H1 (cell line): ENCODE measurements around the gene TCAP. TPM values are rescaled to one million over a fixed set of nuclear protein-coding genes. Genes with fewer than 3 reads are reported as not detected.

Experiments used
- CTCF ChIA-PET: fragments of 300-600 bp; sonication (Branson Sonifier 250); formaldehyde crosslinking; loops from one replicate; lab custom pipeline; 2021; ENCODE audit not compliant: partially characterized antibody; lab: Charles Lee
- POLR2A ChIA-PET: fragments of 300-600 bp; sonication (Branson Sonifier 250); formaldehyde crosslinking; loops from one replicate; lab custom pipeline; 2021; ENCODE audit warnings: inconsistent platforms; ENCODE audit not compliant: partially characterized antibody; lab: Charles Lee
- DNase-seq, 2 experiments: peaks; one replicate each; pipeline versions ENCODE4 v3.0.0 to v3.0.0-alpha.2; 2010 to 2022; ENCODE audit warnings: low spot score in 2 of 2, low read depth in 1 of 2, mixed read lengths in 1 of 2
- FAIRE-seq: peaks from 2 replicates; lab custom pipeline; 2011; peaks lifted over from hg19 to GRCh38; lab: Jason Lieb, UNC
- H2AFZ ChIP-seq: 2 replicates; pipeline ENCODE4 v1.8.1; 2012; ENCODE audit warnings: low read length, inconsistent platforms
- H2AK5ac ChIP-seq: 2 replicates; pipeline ENCODE4 v1.6.1; 2013; ENCODE audit warnings: low read depth, low read length
- H2BK120ac ChIP-seq: replicated peaks from 2 replicates; pipeline ENCODE3; 2013; ENCODE audit warnings: low read depth, low read length, inconsistent platforms
- H2BK12ac ChIP-seq: 2 replicates; pipeline ENCODE4 v1.6.1; 2013; ENCODE audit warnings: low read depth, low read length
- H2BK15ac ChIP-seq: 2 replicates; pipeline ENCODE4 v1.6.1; 2013; ENCODE audit warnings: low read length
- H2BK20ac ChIP-seq: 2 replicates; pipeline ENCODE4 v1.6.1; 2013; ENCODE audit warnings: low read length
- H2BK5ac ChIP-seq: 2 replicates; pipeline ENCODE4 v1.6.1; 2013; ENCODE audit warnings: low read depth, low read length
- H3K14ac ChIP-seq: 2 replicates; pipeline ENCODE4 v1.6.1; 2013; ENCODE audit warnings: inconsistent platforms; ENCODE audit not compliant: insufficient read length
- H3K18ac ChIP-seq: 2 replicates; pipeline ENCODE4 v1.6.1; 2013; ENCODE audit warnings: low read length; ENCODE audit errors: extremely low read depth
- H3K23ac ChIP-seq: 2 replicates; pipeline ENCODE4 v1.6.1; 2013; ENCODE audit warnings: inconsistent platforms; ENCODE audit not compliant: insufficient read length
- H3K23me2 ChIP-seq: 2 replicates; pipeline ENCODE4 v1.6.1; 2013; ENCODE audit warnings: low read depth, low read length
- H3K27ac ChIP-seq: 2 replicates; pipeline ENCODE4 v1.6.1; 2011; ENCODE audit warnings: low read depth, low read length, inconsistent platforms
- H3K27me3 ChIP-seq, 4 experiments: replicated peaks in 1 of 4; 1 replicate in 1 of 4; 2 replicates in 3 of 4; pipeline versions ENCODE4 v1.6.1 to v1.8.1; 2011 to 2013; ENCODE audit warnings: low read length in 3 of 4, mild to moderate bottlenecking in 3 of 4, inconsistent platforms in 2 of 4, mixed read lengths in 2 of 4, moderate library complexity in 1 of 4; ENCODE audit not compliant: control insufficient read depth in 3 of 4, insufficient read depth in 3 of 4; ENCODE audit errors: extremely low read depth in 1 of 4
- H3K36me3 ChIP-seq, 4 experiments: 2 replicates each; pipeline versions ENCODE4 v1.6.1 to v1.8.1; 2011 to 2013; ENCODE audit warnings: mild to moderate bottlenecking in 4 of 4, low read length in 3 of 4, moderate library complexity in 2 of 4, control low read depth in 1 of 4, inconsistent platforms in 1 of 4; ENCODE audit not compliant: insufficient read depth in 4 of 4, control insufficient read depth in 2 of 4
- H3K4ac ChIP-seq: replicated peaks from 2 replicates; pipeline ENCODE3; 2013; ENCODE audit warnings: low read length, low read depth, mixed read lengths, inconsistent platforms; ENCODE audit not compliant: insufficient read length
- H3K4me1 ChIP-seq, 4 experiments: replicated peaks in 1 of 4; 1 replicate in 1 of 4; 2 replicates in 3 of 4; pipeline versions ENCODE4 v1.6.1 to v1.8.1; 2011 to 2013; ENCODE audit warnings: low read length in 3 of 4, inconsistent platforms in 2 of 4, mixed read lengths in 1 of 4; ENCODE audit not compliant: insufficient read depth in 4 of 4, control insufficient read depth in 3 of 4
- H3K4me2 ChIP-seq, 2 experiments: 2 replicates each; pipeline versions ENCODE4 v1.6.1 to v1.8.1; 2011 to 2013; ENCODE audit warnings: low read depth in 2 of 2, low read length in 2 of 2, control low read depth in 1 of 2, inconsistent platforms in 1 of 2, mild to moderate bottlenecking in 1 of 2; ENCODE audit not compliant: insufficient read depth in 1 of 2
- H3K4me3 ChIP-seq, 4 experiments: fragments of 200-600, 300-600 bp in 1 of 4; sonication (generic), shearing (Covaris generic), sonication (Bioruptor Twin) in 1 of 4; 2 replicates each; pipeline versions ENCODE4 v1.5.1 to v1.8.1; 2011 to 2016; ENCODE audit warnings: low read length in 4 of 4, low read depth in 3 of 4, control low read depth in 2 of 4, inconsistent platforms in 2 of 4, mild to moderate bottlenecking in 2 of 4, mixed read lengths in 1 of 4, moderate library complexity in 1 of 4; ENCODE audit not compliant: insufficient read depth in 2 of 4; ENCODE audit errors: extremely low read depth in 1 of 4
- H3K56ac ChIP-seq: replicated peaks from 2 replicates; pipeline ENCODE3; 2013; ENCODE audit warnings: low read depth, mild to moderate bottlenecking, mixed read lengths, low read length, inconsistent platforms; ENCODE audit not compliant: insufficient read length
- H3K79me1 ChIP-seq: 2 replicates; pipeline ENCODE4 v1.6.1; 2013; ENCODE audit warnings: low read depth, low read length, control low read depth
- H3K79me2 ChIP-seq, 2 experiments: 2 replicates each; pipeline versions ENCODE4 v1.6.1 to v1.8.1; 2012 to 2013; ENCODE audit warnings: low read length in 2 of 2, mild to moderate bottlenecking in 2 of 2, inconsistent platforms in 1 of 2; ENCODE audit not compliant: insufficient read depth in 2 of 2, control insufficient read depth in 1 of 2
- H3K9ac ChIP-seq, 4 experiments: replicated peaks in 1 of 4; 1 replicate in 1 of 4; 2 replicates in 3 of 4; pipeline versions ENCODE4 v1.6.1 to v1.8.1; 2011 to 2013; ENCODE audit warnings: low read depth in 3 of 4, low read length in 3 of 4, control low read depth in 2 of 4, mild to moderate bottlenecking in 2 of 4, moderate library complexity in 2 of 4, inconsistent platforms in 1 of 4; ENCODE audit errors: extremely low read depth in 1 of 4
- H3K9me3 ChIP-seq, 2 experiments: 2 replicates each; pipeline versions ENCODE4 v1.6.1 to v1.8.1; 2012 to 2013; ENCODE audit warnings: mild to moderate bottlenecking in 2 of 2, moderate library complexity in 2 of 2, control low read depth in 1 of 2, inconsistent platforms in 1 of 2, low read depth in 1 of 2, low read length in 1 of 2, mixed read lengths in 1 of 2; ENCODE audit not compliant: insufficient read depth in 2 of 2
- H4K20me1 ChIP-seq, 2 experiments: replicated peaks in 1 of 2; 2 replicates each; pipeline versions ENCODE3 to v1.8.1; 2011 to 2013; ENCODE audit warnings: inconsistent platforms in 2 of 2, low read length in 2 of 2, mild to moderate bottlenecking in 1 of 2; ENCODE audit not compliant: insufficient read depth in 2 of 2, control insufficient read depth in 1 of 2
- H4K5ac ChIP-seq: 2 replicates; pipeline ENCODE4 v1.6.1; 2013; ENCODE audit warnings: low read length, low read depth, mixed read lengths, inconsistent platforms; ENCODE audit not compliant: insufficient read length
- H4K8ac ChIP-seq: 2 replicates; pipeline ENCODE4 v1.8.0; 2013; ENCODE audit warnings: mild to moderate bottlenecking, moderate library complexity, low read length, inconsistent platforms; ENCODE audit not compliant: insufficient read depth; ENCODE audit errors: extremely low read depth
- H4K91ac ChIP-seq: replicated peaks from 2 replicates; pipeline ENCODE3; 2013; ENCODE audit warnings: low read length, mixed read lengths, inconsistent platforms; ENCODE audit not compliant: insufficient read length
- BCL11A ChIP-seq, 2 experiments: IDR thresholded peaks; one replicate each; pipeline ENCODE4 v1.6.1; 2011; ENCODE audit warnings: low read depth in 2 of 2, low read length in 2 of 2, mild to moderate bottlenecking in 2 of 2
- CBX8 ChIP-seq: fragments of 300-800, 300-1000 bp; sonication (generic); IDR thresholded peaks from 2 replicates; pipeline ENCODE4 v1.7.1; 2016; ENCODE audit warnings: low read depth, low read length, borderline replicate concordance
- CTCF ChIP-seq, 3 experiments: IDR thresholded peaks; 1 replicate in 2 of 3; 2 replicates in 1 of 3; pipeline versions ENCODE4 v1.5.1 to v1.6.1; 2011; ENCODE audit warnings: low read length in 3 of 3, mild to moderate bottlenecking in 3 of 3, inconsistent platforms in 2 of 3, low read depth in 1 of 3, moderate library complexity in 1 of 3; ENCODE audit not compliant: insufficient read depth in 1 of 3; ENCODE audit errors: control extremely low read depth in 1 of 3
- EZH2 ChIP-seq: fragments of 200-600 bp; sonication (generic); IDR thresholded peaks from 2 replicates; pipeline ENCODE4 v1.7.1; 2012; ENCODE audit warnings: low read depth, mild to moderate bottlenecking, moderate library complexity, low read length, inconsistent platforms; ENCODE audit not compliant: severe bottlenecking
- KDM4A ChIP-seq: IDR thresholded peaks from one replicate; pipeline ENCODE4 v1.7.1; 2012; ENCODE audit warnings: low read depth, mild to moderate bottlenecking, moderate library complexity, low read length, inconsistent platforms; ENCODE audit not compliant: severe bottlenecking
- SIX5 ChIP-seq: IDR thresholded peaks from 2 replicates; pipeline ENCODE4 v1.6.1; 2011; ENCODE audit warnings: mild to moderate bottlenecking, low read depth, low read length
- SUZ12 ChIP-seq: fragments of 200-600 bp; sonication (generic); IDR thresholded peaks from 2 replicates; pipeline ENCODE4 v1.6.1; 2012; ENCODE audit warnings: mild to moderate bottlenecking, inconsistent platforms, low read length, moderate library complexity, mixed read lengths
- TBP ChIP-seq: IDR thresholded peaks from 2 replicates; pipeline ENCODE4 v1.6.1; 2011; ENCODE audit warnings: low read depth, low read length, improper control_type of control experiment
- WGBS, 2 experiments: shearing (Covaris generic) in 1 of 2; methylation state at CpG; one replicate each; pipeline versions ENCODE4 v1.1.6 to v1.1.7; 2013 to 2015; ENCODE audit warnings: low lambda C conversion rate in 2 of 2, mixed read lengths in 2 of 2, inconsistent platforms in 1 of 2, low coverage in 1 of 2, missing lambda C conversion rate in 1 of 2; ENCODE audit not compliant: insufficient replicate concordance in 2 of 2, insufficient coverage in 1 of 2, insufficient read length in 1 of 2; ENCODE audit errors: extremely low coverage in 1 of 2, missing lambda C conversion rate in 1 of 2; 5-methylcytosine and 5-hydroxymethylcytosine counted together
- polyA plus RNA-seq, 7 experiments: library from polyadenylated mRNA; depleted of rRNA in 3 of 7; stranded (reverse) in 5 of 7; unstranded in 2 of 7; fragments of >200 nt in 5 of 7; fragments of 200-250 nt in 2 of 7; gene quantifications; 1 replicate in 5 of 7; 2 replicates in 1 of 7; 4 replicates in 1 of 7; pipeline versions ENCODE4 v1.2.1 to v1.2.3, GENCODE V29; 2011 to 2013; ENCODE audit warnings: missing spikeins in 2 of 7, mixed read lengths in 2 of 7
- total RNA-seq: library from RNA; stranded (reverse); fragmentation: NEBNext Ultra II Directional; extraction: Animal tissue kit (Norgen Biotek cat#: 25700); gene quantifications from 2 replicates; pipeline ENCODE4 v1.2.1, GENCODE V29; 2021

TCAP gene
- total and polyA plus RNA-seq, 2 of the 8 experiments (the other 6 are each of a cell fraction or from before 2014, with no cell fraction given): 0.82 to 1.4 TPM

- H4K20me1 ChIP-seq: peaks cover 0 to 1% of the 10 kb centered on the region in 2 experiments
- H3K4ac ChIP-seq: no peak overlapping the region
- no peak overlapping the region for H3K27ac ChIP-seq
- H3K36me3 ChIP-seq: no peaks in the 10 kb centered on the region
- H2BK12ac ChIP-seq: peak overlapping the region; percentile 80; the same call in 1 of the 2 replicates
- H4K91ac ChIP-seq: peak overlapping the region; percentile 25
- no peak overlapping the region for H2BK20ac ChIP-seq
- peaks cover 2 to 39% (median 35%) of the 10 kb centered on the region in 4 experiments for H3K27me3 ChIP-seq
- peak overlapping the region; percentile 78; the same call in 1 of the 2 replicates for H2BK5ac ChIP-seq
- H3K14ac ChIP-seq: no peak overlapping the region
- 0 out of 2 replicates have a peak, but pooled peaks cover 2% of the 10 kb centered on the region for H3K79me1 ChIP-seq
- peak overlapping the region; percentile 84 to 86 for H3K4me2 ChIP-seq
- peak overlapping the region; percentile 18 for H3K56ac ChIP-seq
- WGBS, 2 experiments: 2% methylated on average over 28 of the region's 72 CpGs; no CpG with 5 or more reads in 1 of the 2 experiments
- ChIA-PET CTCF (interaction anchor here (1.3 to 49.2 kb wide), 9 partner anchors 4 to 132 kb away, joined by 3 to 1885 read pairs (median 94); partner anchors contain the start of genes ERBB2, NEUROD2, PGAP3 and PNMT), POLR2A (interaction anchor here (0.8 to 2.0 kb wide), 10 partner anchors 9 to 126 kb away, joined by 3 to 10 read pairs (median 3); partner anchors contain the start of genes ERBB2 and MIEN1)
- H2BK15ac ChIP-seq: no peak overlapping the region
- H2AFZ ChIP-seq: peak overlapping the region; percentile 87; the same call in 1 of the 2 replicates
- H3K23me2 ChIP-seq: peaks cover 12% of the 10 kb centered on the region
- no peak overlapping the region for H2BK120ac ChIP-seq
- peak overlapping the region; percentile 64 to 75 (median 68) for H3K4me3 ChIP-seq
- no peak overlapping the region for H3K23ac ChIP-seq
- H3K18ac ChIP-seq: peak overlapping the region; percentile 78
- no peak overlapping the region for H3K9ac ChIP-seq
- peaks cover 8 to 51% (median 39%) of the 10 kb centered on the region in 4 experiments for H3K4me1 ChIP-seq
- H4K5ac ChIP-seq: peak overlapping the region; percentile 48
- DNase-seq (no peak), FAIRE-seq (no peak)
- H2AK5ac ChIP-seq: no peak overlapping the region
- H3K79me2 ChIP-seq: no peaks in the 10 kb centered on the region
- H4K8ac ChIP-seq: no peak overlapping the region
- H3K9me3 ChIP-seq: no peaks in the 10 kb centered on the region
- TF ChIP-seq SIX5: no peak
- peak; percentile 57 for TF ChIP-seq EZH2
- TF ChIP-seq CBX8: no peak
- no peak for TF ChIP-seq TBP
- peak; percentile 76 for TF ChIP-seq KDM4A
- TF ChIP-seq BCL11A (IDR thresholded peaks at IDR 0.05; ENCODE audit: low read depth in 2 of 2, low read length in 2 of 2): no peak
- TF ChIP-seq SUZ12: peak; percentile 53
- no peak for TF ChIP-seq CTCF (IDR thresholded peaks at IDR 0.05; ENCODE audit: control extremely low read depth in 1 of 3, insufficient read depth in 1 of 3, low read depth in 1 of 3, low read length in 3 of 3)
Observed at GRCh38 chr17:39627047-39627711, 38.0 kb upstream of the TCAP start.
